Hematopoietic multipotent progenitor cell (in vitro differentiated cells): ENCODE measurements around the gene SLC18A2. TPM values are rescaled to one million over a fixed set of nuclear protein-coding genes. Genes with fewer than 3 reads are reported as not detected.

Experiments
- DNase-seq, 3 donors: peaks; one replicate each; pipeline ENCODE4 v3.0.0-alpha.2; 2011 to 2015; ENCODE audit warnings: low read depth in 2 of 3, low spot score in 2 of 3
- total RNA-seq: library from RNA; depleted of rRNA; stranded (reverse); fragments of >200 nt; gene quantifications from one replicate; pipeline ENCODE4 v1.2.3, GENCODE V29; 2012

The SLC18A2 gene
- 13.2 TPM for total RNA-seq

- peak in 1 of 3 donors; percentile 8 for DNase-seq
These were observed at the start of gene SLC18A2 for GRCh38 chr10:117240621-117241529. SLC18A2 (plus strand) TSS chr10:117241114; CDS start chr10:117241694, 580 bp downstream.

DNA sequence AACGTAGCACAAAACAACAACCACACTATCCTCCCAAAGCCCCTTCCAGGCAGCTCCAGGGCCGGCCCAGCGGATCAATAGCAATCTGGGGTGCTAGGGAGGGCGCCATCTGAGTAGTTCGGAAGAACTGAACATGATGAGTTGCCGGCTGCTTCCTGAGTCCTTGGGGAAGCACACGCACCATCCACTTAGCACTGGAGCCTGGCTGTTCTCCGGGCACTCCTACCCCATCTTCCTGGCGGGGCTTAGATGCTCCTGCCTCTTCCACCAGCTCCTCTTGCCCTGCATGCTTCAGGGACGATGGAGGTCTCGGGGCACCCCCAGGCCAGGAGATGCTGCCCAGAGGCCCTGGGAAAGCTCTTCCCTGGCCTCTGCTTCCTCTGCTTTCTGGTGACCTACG lies 43.7 kb upstream of the SLC18A2 start, which contains the start of gene KCNK18:
Gene KCNK18, plus strand, starts transcription at position 301 of the 400 bp plus-strand sequence. Its CDS starts 0 bp downstream, at position 301.
- DNase-seq = no peak

- DNase-seq = no peak
These were observed 42.8 kb upstream of the SLC18A2 start for GRCh38 chr10:117198088-117198487.

- DNase-seq = no peak
These were observed 39.1 kb upstream of the SLC18A2 start for GRCh38 chr10:117201826-117202225.

DNA sequence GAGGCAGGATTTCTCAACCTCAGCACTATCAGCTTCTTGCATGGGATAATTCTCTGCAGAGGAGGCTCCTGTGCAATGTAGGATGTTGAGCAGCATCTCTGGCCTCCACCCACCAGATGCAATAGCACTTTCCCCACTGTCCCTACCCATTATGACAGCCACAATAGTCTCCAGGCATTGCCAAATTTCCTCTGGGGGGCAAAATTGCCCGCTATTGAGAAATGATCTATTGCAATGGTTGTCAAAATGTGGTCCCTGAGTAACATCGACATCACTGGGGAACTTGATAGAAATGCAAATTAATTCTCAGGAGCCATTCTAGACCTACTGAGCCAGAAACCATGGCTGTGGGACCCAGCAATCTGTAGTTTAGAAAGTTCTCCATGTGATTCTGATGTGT lies 36.6 kb upstream of the SLC18A2 start:
- DNase-seq = no peak

DNA sequence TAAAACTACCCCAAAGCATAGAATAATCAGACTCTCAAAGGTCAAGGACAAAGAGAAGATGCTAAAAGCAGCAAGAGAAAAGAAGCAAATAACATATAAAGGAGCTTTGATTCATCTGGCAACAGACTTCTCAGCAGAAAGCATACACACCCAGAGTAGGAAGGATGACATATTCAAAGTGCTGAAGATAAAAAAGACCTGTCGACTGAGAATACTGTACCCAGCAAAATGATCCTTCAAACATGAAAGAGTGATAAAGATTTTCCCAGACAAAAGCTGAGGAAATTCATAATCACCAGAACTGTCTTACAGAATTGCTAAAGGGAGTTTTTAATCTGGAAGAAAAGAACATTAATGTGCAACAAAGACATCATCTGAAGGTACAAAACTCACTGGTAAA lies 28.7 kb upstream of the SLC18A2 start:
- DNase-seq = no peak

DNA sequence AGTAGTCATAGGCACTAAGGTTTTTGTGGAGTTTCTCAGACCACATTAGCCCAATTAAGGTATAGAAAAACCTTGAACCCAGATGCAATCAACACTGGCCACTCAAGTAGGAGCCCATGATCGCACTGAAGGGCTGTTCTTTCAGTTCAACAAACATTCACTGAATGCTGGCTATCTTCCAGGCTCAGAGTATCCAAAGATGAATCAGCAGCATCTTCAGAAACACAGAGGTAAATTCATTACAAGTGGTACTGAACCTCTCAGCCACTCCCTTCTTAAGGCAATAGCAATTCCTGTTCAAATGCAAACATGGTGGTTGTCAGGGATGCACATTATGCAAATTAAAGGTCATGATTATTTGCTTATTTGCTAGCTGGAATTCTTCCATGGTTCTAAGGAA lies 26.5 kb upstream of the SLC18A2 start:
- no peak for DNase-seq

DNA sequence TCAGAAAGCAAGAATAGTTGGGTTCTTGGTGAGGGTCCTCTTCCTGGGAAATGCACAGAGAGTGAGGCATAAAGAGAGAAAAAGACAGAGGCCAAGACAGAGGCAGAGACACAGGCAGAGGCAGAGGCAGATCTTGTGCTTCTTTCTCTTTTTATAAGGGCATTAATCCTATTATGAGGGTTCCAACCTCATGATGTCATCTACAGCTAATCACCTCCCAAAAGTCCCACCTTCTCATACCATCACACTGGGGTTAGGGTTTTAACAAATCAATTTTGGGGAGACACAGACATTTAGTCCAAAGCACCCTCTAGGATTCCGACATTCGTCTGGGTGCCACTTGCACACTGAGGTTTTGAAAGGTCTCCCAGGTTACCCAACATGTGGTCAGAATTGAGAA lies 25.8 kb upstream of the SLC18A2 start:
- no peak for DNase-seq

- DNase-seq = no peak
These were observed 24.9 kb upstream of the SLC18A2 start for GRCh38 chr10:117216028-117216427.

DNA sequence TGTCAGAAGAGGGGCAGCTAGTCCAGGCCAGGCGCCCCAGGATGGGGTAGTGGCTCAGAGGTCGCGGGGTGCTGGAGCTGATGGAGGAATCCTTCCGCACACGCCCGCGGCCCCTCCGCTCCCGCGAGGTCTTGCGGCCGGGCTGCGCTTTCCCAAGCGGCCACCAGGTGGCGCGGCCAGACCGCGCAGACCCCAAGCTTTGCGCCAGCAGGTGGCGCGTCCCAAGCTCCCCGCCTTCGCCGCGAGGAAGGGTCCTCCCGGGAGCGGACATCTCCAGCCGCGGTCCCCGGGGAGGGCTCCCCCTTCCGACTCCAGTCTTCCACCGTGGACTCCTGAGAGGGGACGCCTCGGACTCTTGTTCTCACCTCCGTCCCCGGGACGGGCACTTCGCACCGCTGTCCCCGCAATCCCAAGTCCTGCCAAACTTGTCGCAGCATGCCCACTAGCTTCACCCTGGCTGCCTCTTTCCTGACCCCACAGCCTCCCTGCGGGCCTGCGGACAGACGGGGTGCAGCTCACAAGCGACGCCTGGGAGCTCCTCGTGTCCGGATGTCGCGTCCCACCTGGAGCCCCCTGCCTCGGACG lies 24.2 kb upstream of the SLC18A2 start:
- DNase-seq = peak; percentile 61 to 76 (median 75)

DNA sequence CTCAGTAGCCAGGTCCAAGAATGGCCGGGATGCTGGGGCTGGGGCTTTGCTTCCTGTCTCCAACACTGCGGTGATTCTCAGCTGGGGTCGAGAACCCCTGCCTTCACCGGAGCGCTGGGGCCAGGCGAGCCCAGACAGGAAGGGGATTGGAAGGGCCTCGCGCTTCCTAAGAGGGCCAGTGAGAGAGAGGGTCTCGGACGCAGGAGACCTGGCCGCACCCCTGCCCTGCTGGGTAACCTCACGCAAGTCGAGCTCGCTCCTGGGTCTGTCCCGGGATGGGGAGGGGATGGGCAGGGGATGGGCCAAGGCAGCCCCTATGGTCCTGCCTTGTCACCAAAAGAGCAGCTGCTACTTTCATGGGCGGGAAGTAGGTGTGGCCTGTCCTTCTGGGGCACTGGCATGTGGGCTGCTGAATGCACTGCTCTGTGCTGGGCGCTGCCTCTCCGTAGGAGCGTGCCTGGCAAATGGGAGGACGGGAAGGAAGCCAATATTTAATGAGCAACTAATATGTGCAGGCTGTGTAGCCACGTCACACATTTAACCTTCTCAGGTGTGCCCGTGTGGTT lies 23.6 kb upstream of the SLC18A2 start:
- peak in 1 of 3 donors; percentile 64 for DNase-seq

GRCh38 chr10:117218654-117219053 lies 22.3 kb upstream of the SLC18A2 start:
- DNase-seq = peak in 1 of 3 donors; percentile 47

- no peak for DNase-seq
These were observed 19.7 kb upstream of the SLC18A2 start for GRCh38 chr10:117221156-117221711.

GRCh38 chr10:117222552-117222951 lies 18.4 kb upstream of the SLC18A2 start:
- no peak for DNase-seq

DNA sequence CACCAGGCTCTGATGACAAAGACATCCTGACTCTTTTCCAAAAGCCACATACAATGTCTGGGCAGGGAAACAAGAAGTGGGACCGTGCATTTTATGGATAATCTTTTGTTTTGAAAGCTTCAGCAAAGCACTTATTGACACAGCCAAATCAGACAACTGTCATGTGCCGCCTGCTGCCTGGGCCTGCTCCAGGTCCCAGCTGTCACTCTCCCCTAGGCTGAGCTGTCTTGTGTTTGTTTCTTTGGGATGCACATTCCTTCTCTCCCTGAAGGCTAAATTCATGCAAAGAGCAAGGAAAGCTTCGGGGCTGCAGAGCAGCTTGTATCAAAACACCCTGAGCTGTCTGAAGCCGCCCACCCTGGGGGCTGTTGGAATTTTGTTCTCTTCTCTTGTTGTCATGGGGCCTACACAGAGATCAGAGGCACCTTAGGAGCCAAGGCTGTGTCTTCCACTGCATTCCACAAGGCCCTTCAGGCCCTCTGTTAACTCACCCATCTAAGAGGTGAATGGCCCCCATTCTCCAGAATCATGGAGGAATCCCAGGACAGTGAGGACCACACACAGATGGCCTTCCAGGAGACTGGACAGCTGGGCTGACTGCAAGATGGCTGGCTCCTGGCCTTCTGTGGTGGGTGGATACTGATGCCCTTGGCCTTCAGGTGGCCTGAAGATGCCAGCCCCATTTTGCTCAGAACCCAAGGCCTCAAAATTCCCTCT lies 17.8 kb upstream of the SLC18A2 start:
- no peak for DNase-seq

GRCh38 chr10:117223693-117224430 lies 17.1 kb upstream of the SLC18A2 start:
- no peak for DNase-seq

GRCh38 chr10:117224881-117225280 lies 16.0 kb upstream of the SLC18A2 start:
- DNase-seq = no peak

DNA sequence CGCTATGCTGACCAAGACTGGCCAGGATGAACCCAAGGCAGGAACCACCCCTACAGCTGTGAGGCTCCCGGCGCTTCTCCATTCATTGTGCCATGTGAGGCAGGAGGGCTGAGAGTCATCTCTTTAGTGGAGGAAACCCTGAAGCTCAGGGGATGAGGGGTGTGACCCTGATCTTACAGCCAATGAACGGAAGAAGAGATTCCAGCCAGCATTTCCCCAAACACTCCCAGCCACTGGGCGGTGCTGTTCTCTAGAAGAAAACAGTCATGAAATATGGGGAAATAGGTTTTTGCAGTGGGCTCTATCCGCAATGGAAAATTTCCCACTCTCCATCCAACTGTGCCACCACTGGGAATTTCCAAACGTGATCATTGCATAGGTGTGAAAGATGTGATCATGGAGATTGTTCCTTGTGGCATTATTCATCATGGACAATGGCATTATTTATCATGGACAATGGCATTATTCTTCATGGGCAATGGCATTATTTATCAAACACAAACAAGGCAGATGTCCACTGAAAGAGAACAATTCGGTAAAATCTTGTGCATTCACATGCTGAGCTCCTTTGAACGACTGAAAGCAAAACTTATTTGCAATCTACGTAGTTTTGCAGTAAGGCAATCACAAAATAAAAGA lies 14.0 kb upstream of the SLC18A2 start:
- DNase-seq = peak in 2 of 3 donors; percentile 60 to 80

- no peak for DNase-seq
These were observed 12.7 kb upstream of the SLC18A2 start for GRCh38 chr10:117228210-117228609.
